ENCODE measurements around the gene PHOX2A.

PHOX2A gene

DNA sequence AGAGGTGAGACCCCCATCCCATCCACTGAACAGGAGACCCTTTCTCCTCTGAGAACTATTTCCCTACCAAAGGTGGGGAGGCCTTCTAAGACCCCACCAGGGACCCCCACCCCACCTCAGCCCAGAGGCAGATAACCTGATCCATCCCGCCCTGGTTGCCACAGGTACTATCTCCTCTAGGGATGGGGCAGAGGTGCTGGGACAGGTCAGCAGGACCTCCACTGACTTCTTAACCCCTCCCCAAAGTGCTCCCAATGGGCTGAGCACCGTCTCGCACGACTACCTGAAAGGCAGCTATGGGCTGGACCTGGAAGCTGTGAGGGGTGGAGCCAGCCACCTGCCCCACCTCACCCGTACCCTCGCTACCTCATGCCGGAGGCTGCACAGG lies 15.1 kb downstream of the PHOX2A start:
- Histone ChIP-seq H3K4me3 (replicated peaks; ENCODE audit: insufficient read depth, low read length) (no peak overlapping the region), H3K27ac (replicated peaks) (no peak overlapping the region), H3K27me3 (ENCODE audit: insufficient read depth, poor library complexity, severe bottlenecking) (no peaks in the 10 kb centered on the region)
- TF ChIP-seq, protein P1, sequence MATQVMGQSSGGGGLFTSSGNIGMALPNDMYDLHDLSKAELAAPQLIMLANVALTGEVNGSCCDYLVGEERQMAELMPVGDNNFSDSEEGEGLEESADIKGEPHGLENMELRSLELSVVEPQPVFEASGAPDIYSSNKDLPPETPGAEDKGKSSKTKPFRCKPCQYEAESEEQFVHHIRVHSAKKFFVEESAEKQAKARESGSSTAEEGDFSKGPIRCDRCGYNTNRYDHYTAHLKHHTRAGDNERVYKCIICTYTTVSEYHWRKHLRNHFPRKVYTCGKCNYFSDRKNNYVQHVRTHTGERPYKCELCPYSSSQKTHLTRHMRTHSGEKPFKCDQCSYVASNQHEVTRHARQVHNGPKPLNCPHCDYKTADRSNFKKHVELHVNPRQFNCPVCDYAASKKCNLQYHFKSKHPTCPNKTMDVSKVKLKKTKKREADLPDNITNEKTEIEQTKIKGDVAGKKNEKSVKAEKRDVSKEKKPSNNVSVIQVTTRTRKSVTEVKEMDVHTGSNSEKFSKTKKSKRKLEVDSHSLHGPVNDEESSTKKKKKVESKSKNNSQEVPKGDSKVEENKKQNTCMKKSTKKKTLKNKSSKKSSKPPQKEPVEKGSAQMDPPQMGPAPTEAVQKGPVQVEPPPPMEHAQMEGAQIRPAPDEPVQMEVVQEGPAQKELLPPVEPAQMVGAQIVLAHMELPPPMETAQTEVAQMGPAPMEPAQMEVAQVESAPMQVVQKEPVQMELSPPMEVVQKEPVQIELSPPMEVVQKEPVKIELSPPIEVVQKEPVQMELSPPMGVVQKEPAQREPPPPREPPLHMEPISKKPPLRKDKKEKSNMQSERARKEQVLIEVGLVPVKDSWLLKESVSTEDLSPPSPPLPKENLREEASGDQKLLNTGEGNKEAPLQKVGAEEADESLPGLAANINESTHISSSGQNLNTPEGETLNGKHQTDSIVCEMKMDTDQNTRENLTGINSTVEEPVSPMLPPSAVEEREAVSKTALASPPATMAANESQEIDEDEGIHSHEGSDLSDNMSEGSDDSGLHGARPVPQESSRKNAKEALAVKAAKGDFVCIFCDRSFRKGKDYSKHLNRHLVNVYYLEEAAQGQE (IDR thresholded peaks at IDR 0.05; ENCODE audit: insufficient replicate concordance, low read depth), result no peak
- TF ChIP-seq, protein P2, sequence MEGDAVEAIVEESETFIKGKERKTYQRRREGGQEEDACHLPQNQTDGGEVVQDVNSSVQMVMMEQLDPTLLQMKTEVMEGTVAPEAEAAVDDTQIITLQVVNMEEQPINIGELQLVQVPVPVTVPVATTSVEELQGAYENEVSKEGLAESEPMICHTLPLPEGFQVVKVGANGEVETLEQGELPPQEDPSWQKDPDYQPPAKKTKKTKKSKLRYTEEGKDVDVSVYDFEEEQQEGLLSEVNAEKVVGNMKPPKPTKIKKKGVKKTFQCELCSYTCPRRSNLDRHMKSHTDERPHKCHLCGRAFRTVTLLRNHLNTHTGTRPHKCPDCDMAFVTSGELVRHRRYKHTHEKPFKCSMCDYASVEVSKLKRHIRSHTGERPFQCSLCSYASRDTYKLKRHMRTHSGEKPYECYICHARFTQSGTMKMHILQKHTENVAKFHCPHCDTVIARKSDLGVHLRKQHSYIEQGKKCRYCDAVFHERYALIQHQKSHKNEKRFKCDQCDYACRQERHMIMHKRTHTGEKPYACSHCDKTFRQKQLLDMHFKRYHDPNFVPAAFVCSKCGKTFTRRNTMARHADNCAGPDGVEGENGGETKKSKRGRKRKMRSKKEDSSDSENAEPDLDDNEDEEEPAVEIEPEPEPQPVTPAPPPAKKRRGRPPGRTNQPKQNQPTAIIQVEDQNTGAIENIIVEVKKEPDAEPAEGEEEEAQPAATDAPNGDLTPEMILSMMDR (IDR thresholded peaks at IDR 0.05; ENCODE audit: insufficient read depth, low read length), result no peak
- TF ChIP-seq SPI1 (IDR thresholded peaks at IDR 0.05; ENCODE audit: borderline replicate concordance, low read depth) (no peak), GABPA (IDR thresholded peaks at IDR 0.05; ENCODE audit: low read depth) (no peak), POLR2AphosphoS5 (IDR thresholded peaks at IDR 0.05; ENCODE audit: low read depth) (no peak)
- DNase-seq (ENCODE audit: low read depth in 1 of 2, low spot score in 1 of 2), result no peak

DNA sequence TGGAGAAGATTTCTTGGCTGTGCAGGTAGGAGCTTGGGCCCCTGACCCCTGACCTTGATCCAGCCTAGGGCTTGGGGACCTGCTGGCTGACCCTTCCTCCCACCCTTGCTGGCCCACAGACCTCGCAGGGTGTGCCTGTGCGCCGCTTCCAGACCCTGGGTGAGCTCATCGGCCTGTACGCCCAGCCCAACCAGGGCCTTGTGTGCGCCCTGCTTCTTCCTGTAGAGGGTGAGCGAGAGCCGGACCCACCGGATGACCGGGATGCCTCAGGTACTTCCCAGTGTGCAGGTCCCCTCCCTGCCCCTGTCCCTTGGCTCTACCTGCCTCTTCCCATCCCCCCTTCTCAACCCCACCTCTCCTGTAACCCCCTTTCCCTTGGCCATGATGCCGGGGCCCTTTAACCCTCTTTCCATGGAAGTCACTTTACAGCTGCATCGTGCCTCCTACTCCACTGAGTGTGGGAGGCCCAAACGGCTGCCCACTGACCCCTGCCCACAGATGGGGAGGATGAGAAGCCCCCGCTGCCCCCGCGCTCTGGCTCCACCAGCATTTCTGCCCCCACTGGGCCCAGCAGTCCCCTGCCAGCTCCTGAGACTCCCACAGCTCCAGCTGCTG lies 15.6 kb downstream of the PHOX2A start:
- Histone ChIP-seq H3K27me3 (ENCODE audit: insufficient read depth, poor library complexity, severe bottlenecking) (no peaks in the 10 kb centered on the region), H3K4me3 (replicated peaks; ENCODE audit: insufficient read depth, low read length) (no peak overlapping the region), H3K27ac (replicated peaks) (no peak overlapping the region)
- no peak for DNase-seq (ENCODE audit: low read depth in 1 of 2, low spot score in 1 of 2)
- TF ChIP-seq, protein P1 (IDR thresholded peaks at IDR 0.05; ENCODE audit: insufficient replicate concordance, low read depth), result no peak
- no peak for TF ChIP-seq POLR2AphosphoS5 (IDR thresholded peaks at IDR 0.05; ENCODE audit: low read depth)
- no peak for TF ChIP-seq SPI1 (IDR thresholded peaks at IDR 0.05; ENCODE audit: borderline replicate concordance, low read depth)
- TF ChIP-seq GABPA (IDR thresholded peaks at IDR 0.05; ENCODE audit: low read depth), result no peak

DNA sequence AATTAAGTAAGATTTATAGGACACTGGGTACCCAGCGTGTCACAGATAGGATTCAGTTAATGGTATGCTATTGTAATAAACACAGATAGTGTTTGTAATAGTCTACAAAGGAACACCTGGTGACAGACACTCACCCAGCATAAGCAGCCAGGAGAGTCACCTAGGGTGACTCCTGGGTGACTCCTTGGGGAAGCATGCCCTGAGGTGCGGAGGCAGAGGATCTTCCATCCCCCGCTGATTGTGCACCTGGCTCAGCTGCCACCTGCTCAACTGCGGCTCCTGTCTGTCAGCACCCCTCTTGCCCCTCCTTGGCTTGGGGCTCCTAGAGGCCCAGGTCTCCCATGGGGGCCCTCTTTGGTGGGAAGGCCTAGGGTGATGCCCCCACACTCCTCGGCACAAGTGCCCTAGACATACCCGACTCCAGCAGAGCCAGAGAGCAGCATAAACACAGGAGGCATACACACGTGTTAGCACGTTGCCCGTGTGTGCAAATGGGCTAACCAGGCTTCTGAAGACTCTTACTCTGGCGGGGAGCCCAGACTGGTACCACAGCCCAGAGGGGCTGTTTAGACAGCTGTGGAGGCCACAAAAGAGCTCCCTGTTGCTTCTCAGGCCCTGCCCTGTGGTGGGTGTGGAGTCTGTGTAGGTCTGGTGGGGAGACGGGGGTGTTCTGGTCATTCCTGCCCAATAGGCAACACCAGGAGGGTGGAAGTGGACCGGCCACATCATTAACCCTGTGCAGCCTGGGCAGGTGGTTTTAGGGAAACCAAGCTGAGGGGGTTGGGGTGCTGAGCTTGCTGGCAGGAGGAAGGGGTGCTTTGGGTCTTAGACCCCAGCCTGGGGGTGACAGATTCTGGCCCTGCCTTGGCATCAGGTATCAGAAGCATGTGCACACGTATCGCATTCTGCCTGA lies 16.4 kb downstream of the PHOX2A start:
- TF ChIP-seq POLR2AphosphoS5 (IDR thresholded peaks at IDR 0.05; ENCODE audit: low read depth) (no peak), GABPA (IDR thresholded peaks at IDR 0.05; ENCODE audit: low read depth) (no peak), SPI1 (IDR thresholded peaks at IDR 0.05; ENCODE audit: borderline replicate concordance, low read depth) (no peak)
- TF ChIP-seq, protein P2 (IDR thresholded peaks at IDR 0.05; ENCODE audit: insufficient read depth, low read length), result no peak
- TF ChIP-seq, protein P1 (IDR thresholded peaks at IDR 0.05; ENCODE audit: insufficient replicate concordance, low read depth), result no peak
- Histone ChIP-seq H3K27me3 (ENCODE audit: insufficient read depth, poor library complexity, severe bottlenecking) (no peaks in the 10 kb centered on the region), H3K4me3 (replicated peaks; ENCODE audit: insufficient read depth, low read length) (no peak overlapping the region), H3K27ac (replicated peaks) (no peak overlapping the region)
- DNase-seq (ENCODE audit: low read depth in 1 of 2, low spot score in 1 of 2), result no peak
